Measurements from ENCODE around the gene ZNF668.
"Not testable (repeated sequence)": the region's sequence is repeated elsewhere in the genome, so short reads cannot be mapped to it uniquely, and the experiment has no call there.

Gene ZNF668

DNA sequence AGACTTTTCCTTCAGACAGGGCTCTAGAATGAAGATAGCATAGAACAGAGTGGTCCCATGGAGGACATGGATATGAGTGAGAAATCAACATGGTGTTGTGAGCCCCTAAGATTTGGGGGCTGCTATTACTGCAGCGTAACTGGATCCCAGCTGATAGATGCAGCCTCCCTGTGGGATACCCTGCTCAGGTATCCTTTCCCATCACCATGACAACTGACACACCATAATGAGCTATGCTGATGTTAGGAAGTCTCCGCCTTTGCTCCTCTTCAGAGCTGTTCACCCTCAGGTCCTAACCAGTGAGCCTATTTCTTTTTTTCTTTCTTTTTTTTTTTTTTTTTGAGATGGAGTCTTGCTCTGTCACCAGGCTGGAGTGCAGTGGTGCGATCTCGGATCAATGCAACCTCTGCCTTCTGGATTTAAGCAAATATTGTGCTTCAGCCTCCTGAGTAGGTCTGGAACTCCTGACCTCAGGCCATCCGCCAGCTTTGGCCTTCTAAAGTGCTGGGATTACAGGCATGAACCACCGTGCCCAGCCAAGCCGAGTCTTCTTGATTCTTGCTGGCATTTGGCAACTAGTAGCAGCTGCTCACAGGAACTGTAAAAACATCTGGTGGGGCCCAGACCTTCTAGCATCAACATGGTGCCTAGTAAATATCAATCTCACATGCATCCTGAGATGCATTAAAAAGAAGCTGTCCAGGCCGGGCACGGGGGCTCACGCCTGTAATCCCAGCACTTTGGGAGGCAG is 23.6 kb downstream of the ZNF668 start:
- DNase-seq = no peak

- DNase-seq = no peak
These were observed 30.1 kb downstream of the ZNF668 start for GRCh38 chr16:31043898-31044481.

- no peak for DNase-seq
These were observed 30.7 kb downstream of the ZNF668 start for GRCh38 chr16:31043352-31043751.

- DNase-seq = no peak
These were observed 31.2 kb downstream of the ZNF668 start for GRCh38 chr16:31042866-31043265.

GRCh38 chr16:31038993-31039392 is 35.0 kb downstream of the ZNF668 start:
- DNase-seq = no peak

DNA sequence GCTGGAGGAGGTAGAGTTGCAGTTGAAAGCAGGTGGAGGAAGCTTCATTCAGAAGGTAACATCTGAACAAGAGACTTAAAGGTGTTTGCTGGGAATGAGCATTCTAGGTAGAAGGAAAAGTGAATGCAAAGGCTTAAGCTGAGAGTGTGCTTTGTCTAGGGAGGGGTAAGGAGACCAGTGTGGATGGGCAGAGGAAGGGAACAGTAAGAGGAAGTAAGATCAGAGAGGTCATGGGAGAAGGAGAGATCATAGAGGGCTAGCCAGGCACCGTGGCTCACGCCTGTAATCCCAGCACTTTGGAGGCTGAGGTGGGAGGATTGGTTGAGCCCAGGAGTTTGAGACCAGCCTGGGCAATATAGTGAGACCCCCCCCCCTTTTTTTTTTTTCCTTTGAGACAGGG is 37.3 kb downstream of the ZNF668 start:
- no peak for DNase-seq

DNA sequence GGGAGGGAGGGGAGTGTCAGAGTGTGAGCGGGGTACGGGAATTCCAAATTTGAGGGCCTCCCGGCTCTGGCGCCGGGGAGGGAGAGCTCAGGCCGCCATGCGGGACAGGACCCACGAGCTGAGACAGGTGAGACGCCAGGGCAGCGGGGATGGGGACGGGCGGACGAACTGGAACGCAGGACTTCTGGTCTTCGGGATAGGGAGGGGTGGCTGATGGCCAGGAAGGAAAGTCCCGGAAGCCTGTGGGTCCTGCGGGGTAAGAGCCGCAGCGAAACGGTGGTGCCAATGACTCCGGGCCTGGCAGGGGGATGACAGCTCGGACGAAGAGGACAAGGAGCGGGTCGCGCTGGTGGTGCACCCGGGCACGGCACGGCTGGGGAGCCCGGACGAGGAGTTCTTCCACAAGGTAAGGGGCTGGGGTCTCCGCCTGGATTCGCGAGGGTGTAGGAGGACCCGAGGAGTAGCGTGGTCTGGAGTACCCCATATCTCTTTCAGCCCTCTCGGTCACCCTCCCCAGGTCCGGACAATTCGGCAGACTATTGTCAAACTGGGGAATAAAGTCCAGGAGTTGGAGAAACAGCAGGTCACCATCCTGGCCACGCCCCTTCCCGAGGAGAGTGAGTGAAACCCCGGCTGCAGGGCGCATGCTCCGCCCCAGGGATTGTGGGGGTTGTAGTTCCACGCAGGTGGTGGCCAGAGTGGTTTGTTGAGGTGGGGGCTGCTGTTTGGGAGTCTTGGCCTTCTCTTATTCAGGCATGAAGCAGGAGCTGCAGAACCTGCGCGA is 40.1 kb downstream of the ZNF668 start:
- DNase-seq = peak; percentile 12 to 26

GRCh38 chr16:31032736-31033708 is 41.0 kb downstream of the ZNF668 start, which contains the start of gene STX4:
Gene STX4, plus strand, starts transcription at chr16:31033558. Its CDS starts 248 bp downstream, at chr16:31033806.
- DNase-seq = peak; percentile 67 to 87

- DNase-seq = no peak
These were observed 42.8 kb downstream of the ZNF668 start for GRCh38 chr16:31031276-31031675.

GRCh38 chr16:31029272-31029671 is 44.8 kb downstream of the ZNF668 start:
- no peak for DNase-seq

GRCh38 chr16:31025339-31025738 is 48.7 kb downstream of the ZNF668 start:
- DNase-seq = no peak

GRCh38 chr16:31023627-31024226 is 50.3 kb downstream of the ZNF668 start:
- DNase-seq = no peak

DNA sequence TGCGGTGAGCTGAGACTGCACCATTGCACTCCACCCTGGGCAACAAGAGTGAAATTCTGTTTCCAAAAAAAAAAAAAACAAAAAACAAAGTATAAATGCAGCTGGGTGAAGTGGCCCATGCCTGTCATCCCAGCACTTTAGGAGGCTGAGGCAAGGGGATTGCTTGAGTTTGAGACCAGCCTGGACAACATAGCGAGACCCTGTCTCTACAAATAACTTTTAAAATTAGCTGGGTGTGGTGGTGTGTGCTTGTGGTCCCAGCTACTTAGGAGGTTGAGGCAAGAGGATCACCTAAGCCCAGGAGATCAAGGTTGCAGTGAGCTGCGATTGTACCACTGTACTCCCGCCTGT is 50.8 kb downstream of the ZNF668 start:
- DNase-seq = no peak

DNA sequence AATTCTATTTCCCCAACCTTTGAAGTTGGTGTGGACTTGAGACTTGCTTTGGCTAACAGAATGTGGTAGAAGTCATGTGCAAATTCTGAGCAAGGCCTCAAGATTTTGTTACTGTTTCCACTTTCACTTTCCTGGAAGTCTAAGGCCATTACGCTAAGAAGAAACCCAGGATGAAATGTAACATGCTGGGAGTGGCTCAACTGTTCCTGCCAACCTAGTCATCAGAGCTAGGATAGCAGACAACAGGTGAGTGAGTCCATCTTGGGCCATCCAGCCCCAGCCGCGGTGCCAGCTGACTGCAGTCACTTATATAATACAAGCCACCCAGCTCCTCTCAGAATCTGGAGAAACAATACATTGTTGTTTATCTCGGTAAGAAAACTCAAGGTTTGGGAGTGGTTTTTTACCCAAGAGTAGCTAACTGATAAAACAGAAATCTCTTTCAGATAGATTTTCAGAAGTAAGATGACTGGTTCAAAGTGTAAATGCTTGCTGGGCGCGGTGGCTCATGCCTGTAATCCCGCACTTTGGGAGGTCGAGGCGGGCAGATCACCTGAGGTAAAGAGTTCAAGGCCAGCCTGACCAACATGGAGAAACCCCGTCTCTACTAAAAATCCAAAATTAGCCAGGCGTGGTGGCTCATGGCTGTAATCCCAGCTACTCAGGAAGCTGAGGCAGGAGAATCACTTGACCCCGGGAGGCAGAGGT is 51.3 kb downstream of the ZNF668 start:
- no peak for DNase-seq

DNA sequence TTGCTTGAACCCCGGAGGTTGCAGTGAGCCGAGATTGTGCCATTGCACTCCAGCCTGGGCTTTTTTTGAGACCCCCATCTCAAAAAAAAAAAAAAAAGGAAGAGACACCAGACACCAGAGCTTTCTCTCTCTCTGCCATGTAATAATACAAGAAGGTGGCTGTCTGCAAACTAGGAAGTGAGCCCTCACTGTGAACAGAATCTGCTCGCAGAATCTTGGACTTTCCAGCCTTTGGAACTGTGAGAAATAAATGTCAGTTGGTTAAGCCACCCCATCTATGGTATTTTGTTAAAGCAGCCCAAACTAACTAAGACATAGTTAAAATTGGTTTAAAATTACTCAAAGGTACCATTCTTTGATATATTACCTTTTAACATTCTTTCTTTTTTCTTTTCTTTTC is 53.5 kb downstream of the ZNF668 start:
- DNase-seq = no peak

DNA sequence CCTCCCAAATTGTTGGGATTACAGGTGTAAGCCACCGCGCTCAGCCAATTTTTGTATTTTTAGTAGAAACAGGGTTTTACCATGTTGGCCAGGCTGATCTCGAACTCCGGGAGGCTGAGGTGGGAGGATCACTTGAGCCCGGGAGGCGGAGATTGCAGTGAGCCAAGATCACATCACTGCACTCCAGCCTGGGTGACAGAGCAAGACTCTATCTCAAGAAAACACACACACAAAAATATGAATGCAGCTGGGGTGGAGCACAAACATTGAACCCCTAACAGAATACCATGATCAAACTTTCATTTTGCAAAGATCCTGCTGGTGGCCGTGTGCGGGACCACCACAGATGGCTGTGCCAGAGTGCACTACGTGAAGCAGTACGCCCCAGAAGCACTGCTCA is 56.3 kb downstream of the ZNF668 start:
- not testable (repeated sequence) for DNase-seq

GRCh38 chr16:31016018-31016417 is 58.0 kb downstream of the ZNF668 start:
- no peak for DNase-seq

DNA sequence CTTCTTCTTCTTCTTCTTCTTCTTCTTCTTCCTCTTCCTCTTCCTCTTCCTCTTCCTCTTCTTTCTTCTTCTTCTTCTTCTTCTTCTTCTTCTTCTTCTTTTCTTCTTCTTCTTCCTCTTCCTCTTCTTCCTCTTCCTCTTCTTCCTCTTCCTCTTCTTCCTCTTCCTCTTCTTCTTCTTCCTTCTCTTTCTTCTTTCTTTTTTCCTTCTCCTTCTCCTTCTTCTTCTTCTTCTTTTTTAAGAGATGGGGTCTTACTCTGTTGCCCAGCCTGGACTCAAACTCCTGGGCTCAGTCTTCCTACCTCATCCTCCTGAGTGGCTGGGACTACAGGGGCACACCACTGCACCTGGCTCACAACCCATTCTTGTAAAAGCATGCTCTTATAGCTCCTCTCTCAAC is 60.7 kb downstream of the ZNF668 start:
- not testable (repeated sequence) for DNase-seq

GRCh38 chr16:31011815-31012214 is 62.2 kb downstream of the ZNF668 start:
- DNase-seq = not testable (repeated sequence)

All from NCI-H187 (cell line).